Heart left ventricle (tissue), 13 donors: ENCODE measurements around the gene ITSN1.

ENCODE experiments used
- POLR2A ChIP-seq, 2 donors: fragments of 450-650 bp; IDR thresholded peaks; one replicate each; pipeline ENCODE4 v1.6.1; 2017; ENCODE audit warnings: antibody characterized with exemption in 2 of 2, mild to moderate bottlenecking in 2 of 2, moderate library complexity in 2 of 2
- TF ChIP-seq, protein P1 (sequence below), 12 donors: fragments of 200-600 bp; sonication (generic) in 4 of 12; IDR thresholded peaks; one replicate each; pipeline versions ENCODE4 v1.5.0 to v1.8.0; 2018 to 2022; ENCODE audit warnings: antibody characterized with exemption in 12 of 12, mild to moderate bottlenecking in 5 of 12
- donor health status: ischemic (EF 13 %, LVEDD 7.1; RV severe dilation, severe dysfunction).
- donor health status: DM: no; HTN: yes; CAD: no.
- donor health status: DM: no; HTN: no; CAD: no.
- donor health status: ischemic (EF 25% LVEDD 6.9; RV normal size, moderate dysfunction).
- donor health status: ischemic (EF 25% LVEDD 5.7; RV mildly dilated, moderate dysfunction).
- donor health status: ischemic (EF 35%, LVEDD 5.7; RV mildly dilated, moderate dysfunction).
- donor health status: nonischemic (EF 11% LVEDD 7.7; RV severe dilation, severe dysfunction).
- donor health status: DM: yes; HTN: yes; CAD: no.
- donor health status: PGD.
- donor health status: ischemic (EF 29% LVEDD 5.4; RV normal size, mild dysfunction).
- donor health status: nonischemic (EF 23%, LVEDD 6.1; RV moderate dilation, normal function).

DNA sequence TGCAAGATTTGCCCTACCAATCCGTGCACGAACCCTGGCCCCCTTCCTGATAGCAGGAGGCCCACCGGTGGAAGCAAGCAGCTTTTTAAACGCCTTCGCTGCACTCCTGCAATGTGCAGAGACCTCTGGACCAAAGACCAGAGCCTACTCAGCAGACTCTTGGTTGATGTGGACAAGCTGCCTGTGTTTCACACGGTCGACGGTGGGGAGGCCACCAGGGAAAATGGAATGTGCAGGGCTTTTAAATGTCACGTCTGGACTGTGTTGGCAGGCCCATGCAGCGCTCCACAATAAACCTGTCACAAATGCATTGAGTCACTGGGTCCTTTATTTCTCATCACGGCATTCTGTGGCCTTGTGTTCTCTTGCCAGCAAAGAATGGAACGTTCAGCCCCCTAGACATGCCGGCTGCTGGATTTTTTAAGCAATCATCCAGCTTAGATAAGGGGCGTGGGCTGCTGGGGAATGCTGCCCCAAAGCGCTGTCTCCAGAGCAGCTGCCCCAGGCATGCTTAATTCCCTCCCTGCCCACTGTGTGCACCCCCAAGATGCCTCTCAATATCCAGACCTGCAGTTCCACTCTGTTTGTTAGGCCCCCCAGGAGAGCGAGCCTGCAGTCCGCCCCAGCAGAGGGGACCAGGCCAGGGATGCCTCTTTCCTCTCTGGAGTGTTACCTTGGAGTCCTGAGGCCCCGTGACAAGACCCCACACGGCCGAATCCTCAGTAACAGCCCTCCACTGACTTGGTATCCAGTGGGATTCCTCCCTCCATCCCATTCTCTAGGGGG is 202.0 kb downstream of the ITSN1 start:
- TF ChIP-seq, protein P1, sequence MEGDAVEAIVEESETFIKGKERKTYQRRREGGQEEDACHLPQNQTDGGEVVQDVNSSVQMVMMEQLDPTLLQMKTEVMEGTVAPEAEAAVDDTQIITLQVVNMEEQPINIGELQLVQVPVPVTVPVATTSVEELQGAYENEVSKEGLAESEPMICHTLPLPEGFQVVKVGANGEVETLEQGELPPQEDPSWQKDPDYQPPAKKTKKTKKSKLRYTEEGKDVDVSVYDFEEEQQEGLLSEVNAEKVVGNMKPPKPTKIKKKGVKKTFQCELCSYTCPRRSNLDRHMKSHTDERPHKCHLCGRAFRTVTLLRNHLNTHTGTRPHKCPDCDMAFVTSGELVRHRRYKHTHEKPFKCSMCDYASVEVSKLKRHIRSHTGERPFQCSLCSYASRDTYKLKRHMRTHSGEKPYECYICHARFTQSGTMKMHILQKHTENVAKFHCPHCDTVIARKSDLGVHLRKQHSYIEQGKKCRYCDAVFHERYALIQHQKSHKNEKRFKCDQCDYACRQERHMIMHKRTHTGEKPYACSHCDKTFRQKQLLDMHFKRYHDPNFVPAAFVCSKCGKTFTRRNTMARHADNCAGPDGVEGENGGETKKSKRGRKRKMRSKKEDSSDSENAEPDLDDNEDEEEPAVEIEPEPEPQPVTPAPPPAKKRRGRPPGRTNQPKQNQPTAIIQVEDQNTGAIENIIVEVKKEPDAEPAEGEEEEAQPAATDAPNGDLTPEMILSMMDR (IDR thresholded peaks at IDR 0.05), result no peak
- TF ChIP-seq POLR2A (IDR thresholded peaks at IDR 0.05), result no peak
